Dermis lymphatic vessel endothelial cell (primary cell): Measurements from ENCODE around the gene TPGS2. TPM values are rescaled to one million over a fixed set of nuclear protein-coding genes. Genes with fewer than 3 reads are reported as not detected.

Source experiments
- total RNA-seq: library from RNA; depleted of rRNA; stranded (reverse); fragments of >200 nt; gene quantifications from 2 replicates; pipeline ENCODE4 v1.2.1, GENCODE V29; 2014

TPGS2 gene
- total RNA-seq = 120 and 162 TPM in 2 replicates

DNA sequence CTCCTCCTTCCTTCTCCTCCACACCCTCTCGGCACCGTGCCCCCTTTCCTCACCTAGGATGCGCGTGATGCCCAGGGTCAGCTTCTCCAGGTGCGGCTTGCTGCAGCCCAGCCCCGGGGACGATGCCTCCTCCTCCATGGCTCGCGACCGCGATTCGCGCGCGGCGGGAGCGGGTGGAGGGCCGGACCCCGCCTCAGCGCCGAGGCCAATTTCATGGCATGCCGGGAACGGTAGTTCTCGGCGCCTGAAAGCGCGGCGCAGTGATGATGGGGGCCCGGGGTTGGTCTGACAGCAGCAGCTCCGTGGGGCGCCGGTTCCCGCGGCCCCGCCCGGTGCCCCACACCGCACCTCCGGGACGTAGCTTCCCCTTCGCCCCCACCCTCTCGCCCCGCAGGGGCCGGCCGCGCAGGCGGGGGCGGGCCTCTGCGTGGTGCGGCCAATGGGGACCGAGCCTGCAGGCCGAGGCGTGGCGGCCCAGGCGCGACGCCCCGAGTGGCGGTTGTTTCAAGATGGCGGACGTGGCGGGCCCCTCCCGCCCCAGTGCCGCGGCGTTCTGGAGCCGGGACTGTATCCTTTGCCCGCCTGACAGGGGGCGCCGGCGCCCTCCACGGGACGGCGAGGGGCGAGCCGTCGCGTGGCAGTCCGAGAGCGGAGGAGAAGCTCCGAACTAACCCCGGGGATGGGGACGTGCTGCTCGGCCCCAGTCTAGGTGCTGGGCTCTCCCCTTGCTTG lies at the start of gene TPGS2, which contains the start of gene KIAA1328:
TPGS2 (minus strand) TSS at position 373 of the 732 bp plus-strand sequence; CDS start at position 138, 235 bp downstream.
KIAA1328 (plus strand) TSS at position 498 of the 732 bp plus-strand sequence; CDS start at position 510, 12 bp downstream.

Other genes starting within 250 kb of the TPGS2 start
- gene KIAA1328, start 125 bp upstream of the TPGS2 start, total RNA-seq = 2.9 and 4.6 TPM in 2 replicates